ENCODE results near the gene MYO15A. TPM values are rescaled to one million over a fixed set of nuclear protein-coding genes. Genes with fewer than 3 reads are reported as not detected.
"Not testable (repeated sequence)": the region's sequence is repeated elsewhere in the genome, so short reads cannot be mapped to it uniquely, and the experiment has no call there.

MYO15A gene
- total and polyA plus RNA-seq, 12 donors, result 0.44 to 3.5 (median 0.88) TPM; not detected in 2

GRCh38 chr17:18213666-18214270 lies 105.2 kb downstream of the MYO15A start:
- DNase-seq, result peak in 1 of 7 donors; percentile 35
- no peak for TF ChIP-seq POLR2A (IDR thresholded peaks at IDR 0.05)
- TF ChIP-seq CTCF (IDR thresholded peaks at IDR 0.05), result peak in 1 of 6 experiments; percentile 16
- H3K4me3 ChIP-seq, result no peak overlapping the region
- peak overlapping the region in 2 of 5 donors; percentile 0 to 57 for H3K27ac ChIP-seq
- intact Hi-C loops (cut with DNase I), result no loop called here
- peaks cover 0 to 2% of the 10 kb centered on the region in 2 donors for H3K4me1 ChIP-seq (replicated peaks in 1 of 2)
- H3K36me3 ChIP-seq (replicated peaks in 1 of 2), result peaks cover 0 to 24% of the 10 kb centered on the region in 2 donors
- H3K9me3 ChIP-seq (replicated peaks in 1 of 3), result no peaks in the 10 kb centered on the region
- H3K27me3 ChIP-seq, result no peaks in the 10 kb centered on the region
- WGBS, 4 donors, result 51 to 68% (median 62%) methylated on average over 7 of the region's 7 CpGs

GRCh38 chr17:18216906-18217305 lies 108.3 kb downstream of the MYO15A start:
- intact Hi-C loops (cut with DNase I), result loop anchor here in 1 of 2 donors (5.0 kb wide), 1 partner anchor 75 kb away; no protein-coding TSS in a partner anchor
- not testable (repeated sequence) for H3K27me3 ChIP-seq; H3K27ac ChIP-seq; H3K4me3 ChIP-seq; DNase-seq; H3K36me3 ChIP-seq (replicated peaks in 1 of 2); H3K9me3 ChIP-seq (replicated peaks in 1 of 3)
- H3K4me1 ChIP-seq (replicated peaks in 1 of 2), result peaks cover 8 to 10% of the 10 kb centered on the region in 2 donors
- 71 to 77% (median 76%) methylated on average over 11 of the region's 11 CpGs for WGBS, 4 donors

DNA sequence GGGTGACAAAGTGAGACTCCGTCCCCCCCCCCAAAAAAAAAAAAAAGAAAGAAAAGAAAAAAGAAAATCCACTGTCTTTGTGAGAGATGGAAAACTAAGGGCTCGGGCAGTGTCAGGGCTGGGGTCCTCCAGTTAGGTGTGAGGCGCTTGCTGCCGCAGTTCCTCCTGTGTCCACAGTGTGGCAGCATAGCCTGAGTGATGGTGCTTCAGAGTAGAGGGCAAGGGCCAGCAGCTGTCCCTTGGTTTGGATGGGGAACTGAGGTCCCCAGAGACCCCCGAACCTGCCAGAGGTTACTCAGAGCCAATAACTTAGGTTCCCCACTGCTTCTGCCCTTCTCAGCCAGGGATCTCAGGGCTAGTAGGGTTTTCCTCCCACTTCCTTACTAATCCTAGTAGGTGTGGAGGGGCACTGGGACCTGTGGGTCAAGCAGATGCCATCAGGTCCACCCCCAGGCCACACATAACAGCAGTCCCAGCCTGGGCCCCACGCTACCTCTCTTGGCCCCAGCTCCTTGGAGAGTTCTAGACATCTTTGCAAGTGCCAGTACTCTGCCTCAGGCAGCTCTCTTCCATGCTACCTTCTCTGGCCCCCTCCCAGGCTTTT lies 109.0 kb downstream of the MYO15A start:
- H3K27ac ChIP-seq, result no peak overlapping the region
- intact Hi-C loops (cut with DNase I), result loop anchor here in 1 of 2 donors (5.0 kb wide), 1 partner anchor 75 kb away; no protein-coding TSS in a partner anchor
- no peaks in the 10 kb centered on the region for H3K9me3 ChIP-seq (replicated peaks in 1 of 3)
- no peaks in the 10 kb centered on the region for H3K36me3 ChIP-seq (replicated peaks in 1 of 2)
- 7 to 14% (median 9%) methylated on average over 5 to 6 of the region's 6 CpGs for WGBS, 4 donors
- DNase-seq, result peak; percentile 66 to 91 (median 78)
- H3K27me3 ChIP-seq, result no peaks in the 10 kb centered on the region
- TF ChIP-seq CTCF (IDR thresholded peaks at IDR 0.05) (peak; percentile 84 to 92 (median 90)), POLR2A (IDR thresholded peaks at IDR 0.05) (no peak)
- H3K4me1 ChIP-seq (replicated peaks in 1 of 2), result peaks cover 8 to 10% of the 10 kb centered on the region in 2 donors
- H3K4me3 ChIP-seq, result no peak overlapping the region

- intact Hi-C loops (cut with DNase I), result loop anchor here in 1 of 2 donors (5.0 kb wide), 1 partner anchor 77 kb away; no protein-coding TSS in a partner anchor
- Histone ChIP-seq H3K4me1 (replicated peaks in 1 of 2) (peaks cover 8 to 10% of the 10 kb centered on the region in 2 donors), H3K9me3 (replicated peaks in 1 of 3) (no peaks in the 10 kb centered on the region), H3K27ac (peak overlapping the region in 1 of 5 donors; percentile 32), H3K36me3 (replicated peaks in 1 of 2) (no peaks in the 10 kb centered on the region), H3K4me3 (no peak overlapping the region), H3K27me3 (no peaks in the 10 kb centered on the region)
- peak in 4 of 7 donors; percentile 26 to 75 (median 64) for DNase-seq
- WGBS, 4 donors, result 32 to 57% (median 44%) methylated on average over 3 to 4 of the region's 4 CpGs
- TF ChIP-seq CTCF (IDR thresholded peaks at IDR 0.05) (no peak), POLR2A (IDR thresholded peaks at IDR 0.05) (no peak)
Observed at GRCh38 chr17:18218756-18219415, 110.3 kb downstream of the MYO15A start.

Measured in adrenal gland (tissue), 12 donors.